SU-DHL-6 (cell line): ENCODE results near the gene IGIP.

Experiments used
- CTCF ChIP-seq: fragments of 200-600 bp; sonication (generic); IDR thresholded peaks from one replicate; pipeline ENCODE4 v1.5.1; 2017; ENCODE audit warnings: antibody characterized with exemption, mild to moderate bottlenecking, low read length, moderate library complexity; ENCODE audit not compliant: insufficient read depth, poor library complexity, severe bottlenecking
- EZH2phosphoT487 ChIP-seq: fragments of 200-600 bp; sonication (generic), shearing (Covaris generic); conservative IDR thresholded peaks from 2 replicates; pipeline ENCODE4 v1.6.1; 2018; ENCODE audit warnings: mild to moderate bottlenecking, antibody characterized with exemption, low read length, moderate library complexity, mixed read lengths

GRCh38 chr5:140126315-140127012, 727 bp downstream of the IGIP start:
- TF ChIP-seq CTCF (no peak), EZH2phosphoT487 (no peak)
